Liver (tissue), 9 donors: ENCODE results near the gene ARHGEF4. TPM values are rescaled to one million over a fixed set of nuclear protein-coding genes. Genes with fewer than 3 reads are reported as not detected.

Source experiments
- DNase-seq: peaks from one replicate; pipeline ENCODE4 v3.0.0-alpha.2; 2017; ENCODE audit warnings: low spot score
- H3K27ac ChIP-seq, 2 donors: one replicate each; pipeline ENCODE4 v1.7.0; 2013; ENCODE audit warnings: inconsistent platforms in 2 of 2, low read length in 2 of 2, control low read depth in 1 of 2, low read depth in 1 of 2, mild to moderate bottlenecking in 1 of 2
- H3K27me3 ChIP-seq, 4 donors: one replicate each; pipeline versions ENCODE4 v1.6.1 to v1.7.0; 2013; ENCODE audit warnings: low read length in 3 of 4, inconsistent platforms in 1 of 4, mild to moderate bottlenecking in 1 of 4, moderate library complexity in 1 of 4; ENCODE audit not compliant: control insufficient read depth in 4 of 4, insufficient read depth in 4 of 4
- H3K36me3 ChIP-seq, 4 donors: one replicate each; pipeline versions ENCODE4 v1.6.1 to v1.7.0; 2013; ENCODE audit warnings: low read length in 3 of 4, mild to moderate bottlenecking in 3 of 4, low read depth in 1 of 4, moderate library complexity in 1 of 4; ENCODE audit not compliant: control insufficient read depth in 4 of 4, insufficient read depth in 3 of 4
- H3K4me1 ChIP-seq, 4 donors: one replicate each; pipeline versions ENCODE4 v1.6.1 to v1.7.0; 2013; ENCODE audit warnings: low read length in 3 of 4, mild to moderate bottlenecking in 3 of 4, moderate library complexity in 1 of 4; ENCODE audit not compliant: control insufficient read depth in 4 of 4, insufficient read depth in 4 of 4
- H3K4me3 ChIP-seq, 3 donors: one replicate each; pipeline versions ENCODE4 v1.6.1 to v1.7.0; 2013; ENCODE audit warnings: low read length in 3 of 3, control low read depth in 1 of 3, low read depth in 1 of 3, mild to moderate bottlenecking in 1 of 3
- H3K9ac ChIP-seq, 2 donors: one replicate each; pipeline ENCODE4 v1.7.0; 2013; ENCODE audit warnings: low read length in 2 of 2, mild to moderate bottlenecking in 2 of 2, moderate library complexity in 2 of 2, control low read depth in 1 of 2, low read depth in 1 of 2
- H3K9me3 ChIP-seq, 4 donors: one replicate each; pipeline versions ENCODE4 v1.6.1 to v1.7.0; 2013; ENCODE audit warnings: low read length in 3 of 4; ENCODE audit not compliant: control insufficient read depth in 4 of 4
- FOXA1 ChIP-seq: IDR thresholded peaks from 2 replicates; pipeline ENCODE4 v1.6.1; 2016; ENCODE audit warnings: antibody characterized with exemption
- FOXA2 ChIP-seq: IDR thresholded peaks from 2 replicates; pipeline ENCODE4 v1.6.1; 2016; ENCODE audit warnings: antibody characterized with exemption
- GABPA ChIP-seq, 2 donors: IDR thresholded peaks in 1 of 2; conservative IDR thresholded peaks in 1 of 2; 2 replicates each; pipeline ENCODE4 v1.6.1; 2016; ENCODE audit warnings: antibody characterized with exemption in 2 of 2, mild to moderate bottlenecking in 1 of 2, moderate library complexity in 1 of 2
- HNF4A ChIP-seq, 2 donors: conservative IDR thresholded peaks; 2 replicates each; pipeline ENCODE4 v1.6.1; 2016; ENCODE audit warnings: antibody characterized with exemption in 2 of 2, mild to moderate bottlenecking in 2 of 2
- JUND ChIP-seq, 2 donors: IDR thresholded peaks; 2 replicates each; pipeline ENCODE4 v1.6.1; 2016; ENCODE audit warnings: antibody characterized with exemption in 2 of 2
- NR2F2 ChIP-seq: IDR thresholded peaks from 2 replicates; pipeline ENCODE4 v1.6.1; 2016; ENCODE audit warnings: antibody characterized with exemption
- RAD21 ChIP-seq, 2 donors: IDR thresholded peaks; 2 replicates each; pipeline ENCODE4 v1.6.1; 2016; ENCODE audit warnings: antibody characterized with exemption in 2 of 2, mild to moderate bottlenecking in 2 of 2
- RXRA ChIP-seq, 2 donors: IDR thresholded peaks; 2 replicates each; pipeline ENCODE4 v1.6.1; 2017 to 2018; ENCODE audit warnings: antibody characterized with exemption in 2 of 2, mild to moderate bottlenecking in 1 of 2
- WGBS: extraction: QIAGEN DNeasy Blood & Tissue Kit; methylation state at CpG from one replicate; pipeline ENCODE4 v1.1.7; 2013; 5-methylcytosine and 5-hydroxymethylcytosine counted together
- polyA plus RNA-seq, 2 donors: library from polyadenylated mRNA; stranded (reverse) in 1 of 2; unstranded in 1 of 2; fragments of 200-250 nt in 1 of 2; fragments of >200 nt in 1 of 2; fragmentation: Nextera tagmentation in 1 of 2; extraction: Ambion mirVana in 1 of 2; gene quantifications; one replicate each; pipeline versions ENCODE4 v1.2.1 to v1.2.3, GENCODE V29; 2013 to 2015
- total RNA-seq, 2 donors: library from RNA; depleted of rRNA; stranded (reverse); fragments of >200 nt; gene quantifications; one replicate each; pipeline ENCODE4 v1.2.3, GENCODE V29; 2014
- TF ChIP-seq, protein P1 (sequence below): IDR thresholded peaks from 2 replicates; pipeline ENCODE4 v1.6.1; 2016; ENCODE audit warnings: antibody characterized with exemption
- TF ChIP-seq, protein P2 (sequence below): IDR thresholded peaks from 2 replicates; pipeline ENCODE4 v1.6.1; 2016; ENCODE audit warnings: antibody characterized with exemption
- TF ChIP-seq, protein P3 (sequence below): fragments of 150-350 bp; IDR thresholded peaks from 2 replicates; pipeline ENCODE4 v1.5.1; 2017; ENCODE audit warnings: improper control_type of control experiment, low read depth, low read length; ENCODE audit not compliant: missing input control
- donor health status: healthy.
- donor health status: healthy.
- donor health status: healthy.
- donor health status: healthy.
- donor health status: healthy.

Gene ARHGEF4
- total and polyA plus RNA-seq, 4 donors = 0.08 TPM; not detected in 2

DNA sequence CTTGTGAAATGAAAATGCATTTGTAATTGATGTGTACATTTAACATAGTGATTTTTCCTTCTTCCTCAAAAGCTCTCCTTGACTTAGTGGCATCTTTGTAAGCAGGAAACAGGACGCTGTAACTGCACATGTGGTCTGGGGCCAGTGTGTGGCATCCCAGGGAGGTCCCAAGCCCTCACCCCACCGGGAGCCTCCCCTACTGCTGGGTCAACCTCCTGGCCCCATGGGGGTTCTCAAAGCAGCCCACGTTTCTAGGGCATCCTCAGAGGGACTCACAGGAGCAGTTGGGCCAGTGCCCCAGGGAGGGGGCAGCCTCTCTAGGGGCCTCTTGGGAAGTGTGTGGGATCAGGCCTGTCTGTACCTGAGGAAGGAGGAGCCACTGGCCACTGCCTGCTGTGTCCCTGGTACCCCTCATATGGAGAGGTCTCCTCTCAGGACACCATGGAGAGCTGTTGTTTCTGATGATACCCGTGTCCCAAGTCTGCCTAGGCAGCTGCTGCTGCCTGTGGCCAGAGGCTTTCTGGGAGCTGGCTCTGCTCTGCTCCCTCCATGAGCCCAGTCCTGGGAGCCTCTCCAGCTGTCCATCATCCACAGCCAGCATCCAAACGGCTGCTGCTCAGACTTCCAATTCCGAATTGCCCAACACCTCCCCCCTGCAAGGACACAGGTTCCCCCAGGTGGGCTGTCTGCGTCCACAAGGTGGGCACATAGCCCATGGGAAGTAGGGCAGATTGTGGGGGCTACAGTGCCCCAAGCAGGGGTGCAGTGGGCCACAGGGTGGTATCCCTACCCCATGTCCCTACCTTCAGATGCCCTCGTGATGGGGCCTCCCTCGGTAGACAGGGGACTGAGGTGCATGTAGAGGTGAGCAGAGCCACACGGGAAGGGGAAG is 13.4 kb downstream of the ARHGEF4 start:
- Histone ChIP-seq H3K4me1 (no peaks in the 10 kb centered on the region), H3K27me3 (no peaks in the 10 kb centered on the region), H3K4me3 (no peak overlapping the region), H3K9me3 (no peaks in the 10 kb centered on the region), H3K36me3 (no peaks in the 10 kb centered on the region), H3K27ac (no peak overlapping the region), H3K9ac (no peak overlapping the region)
- WGBS = 76% methylated on average over 10 of the region's 10 CpGs
- DNase-seq = no peak
- no peak for TF ChIP-seq FOXA2

DNA sequence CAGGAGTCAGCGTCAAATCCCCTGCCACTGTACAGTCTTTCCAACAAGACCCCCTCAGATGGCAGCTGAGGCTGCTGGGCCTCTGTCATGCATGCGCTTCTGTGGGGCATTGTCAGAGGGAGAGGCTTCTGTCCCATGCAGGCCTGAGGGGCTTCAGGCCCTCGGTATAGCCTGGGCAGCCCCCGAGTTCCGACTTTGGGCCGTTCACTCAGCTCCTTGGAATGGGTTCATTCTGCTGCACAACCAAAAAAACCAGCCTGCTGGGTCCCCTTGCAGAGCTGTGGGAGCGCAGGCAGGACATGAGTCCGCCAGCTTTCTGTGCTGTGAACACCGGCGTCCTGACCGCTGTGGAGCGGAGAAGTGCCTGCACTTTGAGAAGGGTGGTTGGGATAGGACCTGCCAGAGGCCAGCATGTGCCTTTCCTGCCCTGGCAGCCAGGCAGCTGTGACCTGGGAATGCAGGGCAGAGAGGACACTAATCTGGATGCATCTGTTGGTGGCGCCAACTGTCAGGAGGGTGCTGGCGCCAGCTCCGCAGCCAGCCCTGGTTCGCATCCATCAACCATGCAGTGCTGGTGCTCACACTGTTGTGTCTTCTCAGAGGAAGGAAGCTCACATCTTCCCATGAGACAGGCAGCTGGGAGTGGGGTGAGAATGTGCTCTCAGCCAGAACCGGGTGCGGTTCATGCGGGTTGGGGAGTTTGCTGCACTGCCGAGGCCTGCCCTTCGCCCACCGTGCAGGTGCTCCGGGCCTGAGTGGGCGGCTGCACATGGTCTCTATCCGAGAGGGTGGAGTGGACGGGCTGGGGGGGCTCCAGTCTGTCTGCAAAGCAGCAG is 14.3 kb downstream of the ARHGEF4 start:
- H3K36me3 ChIP-seq = no peaks in the 10 kb centered on the region
- TF ChIP-seq FOXA1 (no peak), RAD21 (IDR thresholded peaks at IDR 0.05) (no peak)
- no peaks in the 10 kb centered on the region for H3K4me1 ChIP-seq
- no peak for DNase-seq
- no peak overlapping the region for H3K4me3 ChIP-seq
- H3K9ac ChIP-seq = no peak overlapping the region
- H3K27ac ChIP-seq = no peak overlapping the region
- H3K27me3 ChIP-seq = no peaks in the 10 kb centered on the region
- H3K9me3 ChIP-seq = no peaks in the 10 kb centered on the region
- WGBS = 87% methylated on average over 26 of the region's 26 CpGs

DNA sequence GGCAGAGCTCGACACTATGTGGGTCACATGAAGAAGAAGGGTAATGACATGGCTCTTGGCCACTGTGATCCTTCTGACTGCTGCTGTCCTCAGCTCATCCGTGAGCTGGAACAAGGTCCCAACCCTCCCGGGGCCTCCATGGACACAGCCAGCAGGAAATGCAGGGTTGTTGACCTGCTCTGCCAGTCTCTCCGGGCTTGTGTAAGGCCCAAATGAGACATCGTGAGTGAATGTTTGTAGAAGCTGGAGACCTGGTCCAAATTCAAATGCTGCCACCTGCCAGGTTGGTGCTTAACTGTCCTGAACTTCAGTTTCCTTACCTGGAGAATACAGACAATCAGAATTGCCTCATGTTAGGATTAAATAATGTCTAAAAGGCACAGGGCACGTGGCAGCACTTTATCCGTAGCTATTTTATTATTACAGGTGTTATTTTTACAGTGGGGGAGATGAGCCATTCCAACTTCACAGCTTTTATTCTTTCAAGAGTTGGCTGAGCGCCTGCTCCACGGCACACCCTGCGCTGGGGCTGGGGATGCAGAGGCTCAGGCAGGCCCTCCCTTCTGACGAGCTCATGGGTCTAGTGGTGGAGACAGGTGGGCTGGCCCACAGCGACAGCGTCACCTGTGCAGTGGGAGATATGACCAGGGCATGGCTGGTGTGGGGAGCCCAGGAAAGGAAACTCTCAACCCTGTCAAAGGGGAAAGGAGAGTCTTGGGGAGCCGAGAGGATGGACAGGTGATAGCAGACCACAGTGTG is 15.1 kb downstream of the ARHGEF4 start:
- Histone ChIP-seq H3K27ac (no peak overlapping the region), H3K4me1 (no peaks in the 10 kb centered on the region), H3K9ac (no peak overlapping the region), H3K4me3 (no peak overlapping the region), H3K36me3 (no peaks in the 10 kb centered on the region), H3K27me3 (no peaks in the 10 kb centered on the region), H3K9me3 (no peaks in the 10 kb centered on the region)
- 63% methylated on average over 14 of the region's 14 CpGs for WGBS
- TF ChIP-seq JUND (IDR thresholded peaks at IDR 0.05) = no peak
- TF ChIP-seq NR2F2 = no peak
- TF ChIP-seq HNF4A (conservative IDR thresholded peaks at IDR 0.05) = no peak
- TF ChIP-seq, protein P1, sequence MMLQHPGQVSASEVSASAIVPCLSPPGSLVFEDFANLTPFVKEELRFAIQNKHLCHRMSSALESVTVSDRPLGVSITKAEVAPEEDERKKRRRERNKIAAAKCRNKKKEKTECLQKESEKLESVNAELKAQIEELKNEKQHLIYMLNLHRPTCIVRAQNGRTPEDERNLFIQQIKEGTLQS = no peak
- no peak for TF ChIP-seq GABPA (IDR thresholded peaks at IDR 0.05 in 1 of 2, conservative IDR thresholded peaks at IDR 0.05 in 1 of 2)
- no peak for TF ChIP-seq FOXA2
- TF ChIP-seq, protein P2, sequence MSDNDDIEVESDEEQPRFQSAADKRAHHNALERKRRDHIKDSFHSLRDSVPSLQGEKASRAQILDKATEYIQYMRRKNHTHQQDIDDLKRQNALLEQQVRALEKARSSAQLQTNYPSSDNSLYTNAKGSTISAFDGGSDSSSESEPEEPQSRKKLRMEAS = no peak
- TF ChIP-seq, protein P3, sequence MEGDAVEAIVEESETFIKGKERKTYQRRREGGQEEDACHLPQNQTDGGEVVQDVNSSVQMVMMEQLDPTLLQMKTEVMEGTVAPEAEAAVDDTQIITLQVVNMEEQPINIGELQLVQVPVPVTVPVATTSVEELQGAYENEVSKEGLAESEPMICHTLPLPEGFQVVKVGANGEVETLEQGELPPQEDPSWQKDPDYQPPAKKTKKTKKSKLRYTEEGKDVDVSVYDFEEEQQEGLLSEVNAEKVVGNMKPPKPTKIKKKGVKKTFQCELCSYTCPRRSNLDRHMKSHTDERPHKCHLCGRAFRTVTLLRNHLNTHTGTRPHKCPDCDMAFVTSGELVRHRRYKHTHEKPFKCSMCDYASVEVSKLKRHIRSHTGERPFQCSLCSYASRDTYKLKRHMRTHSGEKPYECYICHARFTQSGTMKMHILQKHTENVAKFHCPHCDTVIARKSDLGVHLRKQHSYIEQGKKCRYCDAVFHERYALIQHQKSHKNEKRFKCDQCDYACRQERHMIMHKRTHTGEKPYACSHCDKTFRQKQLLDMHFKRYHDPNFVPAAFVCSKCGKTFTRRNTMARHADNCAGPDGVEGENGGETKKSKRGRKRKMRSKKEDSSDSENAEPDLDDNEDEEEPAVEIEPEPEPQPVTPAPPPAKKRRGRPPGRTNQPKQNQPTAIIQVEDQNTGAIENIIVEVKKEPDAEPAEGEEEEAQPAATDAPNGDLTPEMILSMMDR = no peak
- no peak for TF ChIP-seq RXRA (IDR thresholded peaks at IDR 0.05)
- no peak for DNase-seq
